ENCODE results near the gene C16orf78. TPM values are rescaled to one million over a fixed set of nuclear protein-coding genes. Genes with fewer than 3 reads are reported as not detected.
"Not testable (repeated sequence)": the region's sequence is repeated elsewhere in the genome, so short reads cannot be mapped to it uniquely, and the experiment has no call there.

C16orf78 gene
- total RNA-seq, 1 donor: not detected

DNA sequence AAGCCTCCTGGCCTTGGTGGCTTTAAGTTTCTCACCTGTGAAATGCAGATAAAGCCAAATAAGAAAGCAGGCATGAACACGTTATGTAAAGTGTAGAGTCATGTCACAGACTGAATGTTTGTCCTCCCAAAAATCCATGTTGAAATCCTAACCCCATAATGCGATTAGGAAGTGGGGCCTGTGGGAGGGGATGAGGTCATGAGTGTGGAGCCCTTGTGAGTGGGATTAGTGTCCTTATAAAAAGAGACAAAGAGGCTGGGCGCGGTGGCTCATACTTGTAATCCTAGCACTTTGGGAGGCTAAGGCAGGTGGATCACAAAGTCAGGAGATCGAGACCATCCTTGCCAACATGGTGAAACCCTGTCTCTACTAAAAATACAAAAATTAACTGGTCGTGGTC, 19.5 kb upstream of the C16orf78 start:
- TF ChIP-seq, protein P1, sequence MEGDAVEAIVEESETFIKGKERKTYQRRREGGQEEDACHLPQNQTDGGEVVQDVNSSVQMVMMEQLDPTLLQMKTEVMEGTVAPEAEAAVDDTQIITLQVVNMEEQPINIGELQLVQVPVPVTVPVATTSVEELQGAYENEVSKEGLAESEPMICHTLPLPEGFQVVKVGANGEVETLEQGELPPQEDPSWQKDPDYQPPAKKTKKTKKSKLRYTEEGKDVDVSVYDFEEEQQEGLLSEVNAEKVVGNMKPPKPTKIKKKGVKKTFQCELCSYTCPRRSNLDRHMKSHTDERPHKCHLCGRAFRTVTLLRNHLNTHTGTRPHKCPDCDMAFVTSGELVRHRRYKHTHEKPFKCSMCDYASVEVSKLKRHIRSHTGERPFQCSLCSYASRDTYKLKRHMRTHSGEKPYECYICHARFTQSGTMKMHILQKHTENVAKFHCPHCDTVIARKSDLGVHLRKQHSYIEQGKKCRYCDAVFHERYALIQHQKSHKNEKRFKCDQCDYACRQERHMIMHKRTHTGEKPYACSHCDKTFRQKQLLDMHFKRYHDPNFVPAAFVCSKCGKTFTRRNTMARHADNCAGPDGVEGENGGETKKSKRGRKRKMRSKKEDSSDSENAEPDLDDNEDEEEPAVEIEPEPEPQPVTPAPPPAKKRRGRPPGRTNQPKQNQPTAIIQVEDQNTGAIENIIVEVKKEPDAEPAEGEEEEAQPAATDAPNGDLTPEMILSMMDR (IDR thresholded peaks at IDR 0.05; ENCODE audit: insufficient read depth, low read length): no peak
- no peak for DNase-seq (ENCODE audit: low read depth)
- H3K4me3 ChIP-seq (ENCODE audit: low read depth, low read length): no peak overlapping the region

DNA sequence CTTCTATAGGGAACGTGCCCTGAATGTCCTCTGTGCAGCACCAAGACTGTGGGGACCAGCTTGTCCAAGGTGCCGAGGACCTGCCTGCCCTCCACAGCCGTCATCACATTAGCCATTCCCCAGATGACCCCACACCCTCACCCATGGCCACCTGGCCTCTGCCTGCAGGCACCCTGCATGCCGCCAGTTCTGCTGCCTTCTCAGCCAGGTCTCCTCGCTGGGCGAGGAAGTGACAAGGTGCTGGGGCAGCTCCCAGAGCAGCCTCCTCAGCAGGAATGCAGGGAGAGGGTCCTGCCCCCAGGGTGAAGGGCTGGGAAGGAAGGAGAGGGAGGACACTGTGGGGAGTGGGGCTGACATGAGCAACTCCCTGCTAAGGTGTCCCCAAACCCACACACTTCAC, 18.6 kb upstream of the C16orf78 start:
- H3K4me3 ChIP-seq (ENCODE audit: low read depth, low read length): no peak overlapping the region
- no peak for DNase-seq (ENCODE audit: low read depth)
- TF ChIP-seq, protein P1 (IDR thresholded peaks at IDR 0.05; ENCODE audit: insufficient read depth, low read length): no peak

DNA sequence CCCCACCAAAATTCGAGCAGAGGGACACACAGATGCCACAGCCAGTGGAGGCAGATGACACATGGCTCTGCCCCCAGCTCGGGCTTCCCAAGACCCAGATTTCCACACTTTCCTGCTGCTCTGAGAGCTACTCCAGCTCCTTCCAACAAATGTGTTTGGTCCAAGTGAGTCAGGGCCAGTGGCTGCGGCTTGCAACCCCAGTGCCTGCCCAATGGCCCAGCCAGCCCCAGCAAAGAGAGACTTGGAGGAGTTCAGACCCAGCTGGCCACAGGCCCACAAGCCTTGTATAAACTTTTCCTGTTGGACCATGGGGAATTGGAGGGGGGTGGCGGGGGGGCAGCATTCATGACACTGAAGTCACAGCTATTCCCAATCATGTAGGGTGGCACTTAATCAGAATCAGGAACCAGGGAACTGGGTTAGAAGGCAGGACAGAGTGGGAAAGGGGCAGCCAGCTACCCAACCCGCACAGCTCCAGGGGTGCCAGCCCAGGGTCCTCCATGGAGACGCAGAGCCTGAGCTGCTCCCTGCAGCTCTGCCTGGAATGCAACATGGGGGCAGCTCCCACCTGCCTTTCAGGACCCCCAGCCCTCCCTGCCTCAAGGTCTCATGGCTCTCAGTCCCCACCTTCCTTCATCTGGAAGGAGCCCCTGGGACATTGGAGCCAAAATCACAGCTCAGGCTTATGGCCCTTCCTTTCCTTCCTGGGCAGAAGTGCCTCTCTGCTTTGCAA, 17.5 kb upstream of the C16orf78 start:
- TF ChIP-seq, protein P1 (IDR thresholded peaks at IDR 0.05; ENCODE audit: insufficient read depth, low read length): no peak
- H3K4me3 ChIP-seq (ENCODE audit: low read depth, low read length): no peak overlapping the region
- no peak for DNase-seq (ENCODE audit: low read depth)

GRCh38 chr16:49356728-49357488, 16.7 kb upstream of the C16orf78 start:
- DNase-seq (ENCODE audit: low read depth): no peak
- TF ChIP-seq, protein P1 (IDR thresholded peaks at IDR 0.05; ENCODE audit: insufficient read depth, low read length): no peak
- no peak overlapping the region for H3K4me3 ChIP-seq (ENCODE audit: low read depth, low read length)

DNA sequence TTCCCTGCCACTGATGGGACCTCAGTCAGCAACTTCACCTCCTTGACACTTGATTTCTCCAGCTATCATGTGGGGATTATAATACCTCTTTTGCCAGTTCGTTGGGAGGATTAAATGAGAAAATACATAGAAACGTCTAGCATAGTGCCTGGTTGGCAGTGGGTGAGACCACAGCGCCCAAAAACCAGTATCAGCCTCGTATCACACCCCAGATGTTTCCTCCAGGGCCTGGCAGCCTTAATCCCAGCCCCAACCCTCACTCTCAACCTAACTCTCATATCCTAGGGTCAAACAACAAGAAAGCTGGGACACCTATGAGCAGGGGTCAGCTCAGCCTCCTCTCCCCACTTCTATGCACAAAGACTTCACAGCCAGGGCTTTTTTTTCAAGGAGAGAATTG, 14.0 kb upstream of the C16orf78 start:
- no peak overlapping the region for H3K4me3 ChIP-seq (ENCODE audit: low read depth, low read length)
- TF ChIP-seq, protein P1 (IDR thresholded peaks at IDR 0.05; ENCODE audit: insufficient read depth, low read length): no peak
- no peak for DNase-seq (ENCODE audit: low read depth)

DNA sequence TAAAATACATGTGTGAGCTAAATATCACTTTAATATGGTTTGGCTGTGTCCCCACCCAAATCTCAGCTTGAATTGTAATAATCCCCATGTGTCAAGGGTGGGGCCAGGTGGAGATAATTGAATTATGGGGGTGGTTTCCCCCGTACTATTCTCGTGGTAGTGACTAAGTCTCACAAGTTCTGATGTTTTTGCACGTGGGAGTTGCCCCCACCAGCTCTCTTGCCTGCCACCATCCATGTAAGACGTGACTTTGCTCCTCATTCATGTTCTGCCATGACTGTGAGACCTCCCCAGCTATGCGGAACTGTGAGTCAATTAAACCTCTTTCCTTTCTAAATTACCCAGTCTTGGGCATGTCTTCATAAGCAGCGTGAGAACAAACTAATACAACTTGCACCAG, 11.9 kb upstream of the C16orf78 start:
- not testable (repeated sequence) for DNase-seq (ENCODE audit: low read depth); H3K4me3 ChIP-seq (ENCODE audit: low read depth, low read length)

- TF ChIP-seq, protein P1 (IDR thresholded peaks at IDR 0.05; ENCODE audit: insufficient read depth, low read length): no peak
- DNase-seq (ENCODE audit: low read depth): no peak
- H3K4me3 ChIP-seq (ENCODE audit: low read depth, low read length): no peak overlapping the region
Observed at GRCh38 chr16:49362230-49362629, 11.4 kb upstream of the C16orf78 start.
